ENCODE data around the gene ETV4.

ETV4 gene

GRCh38 chr17:43552229-43552837, 6.2 kb upstream of the ETV4 start:
- no peaks in the 10 kb centered on the region for H3F3A ChIP-seq (ENCODE audit: low read depth)
- no peak overlapping the region for H3K4me2 ChIP-seq (ENCODE audit: low read depth, low read length, poor library complexity, severe bottlenecking)
- no peaks in the 10 kb centered on the region for H4K20me1 ChIP-seq (ENCODE audit: insufficient read depth, low read length, poor library complexity, severe bottlenecking)
- H3K9me3 ChIP-seq (ENCODE audit: insufficient read depth, low read depth, low read length): no peaks in the 10 kb centered on the region
- TF ChIP-seq CTCF (conservative IDR thresholded peaks at IDR 0.05; ENCODE audit: low read length) (no peak), EZH2phosphoT487 (IDR thresholded peaks at IDR 0.05; ENCODE audit: borderline replicate concordance) (no peak)
- no peak overlapping the region for H3K9ac ChIP-seq (ENCODE audit: low read depth, low read length, poor library complexity, severe bottlenecking)
- no peak overlapping the region for H2AFZ ChIP-seq (ENCODE audit: low read length)
- H3K27me3 ChIP-seq (ENCODE audit: insufficient read depth, low read length, poor library complexity, severe bottlenecking): no peaks in the 10 kb centered on the region
- no peaks in the 10 kb centered on the region for H3K79me2 ChIP-seq (ENCODE audit: insufficient read depth, low read length)
- no peaks in the 10 kb centered on the region for H3K9me2 ChIP-seq (replicated peaks; ENCODE audit: low read depth, low read length)
- H3K36me3 ChIP-seq (ENCODE audit: insufficient read depth, low read length): no peaks in the 10 kb centered on the region
- H3K4me1 ChIP-seq (ENCODE audit: insufficient read depth, low read length, poor library complexity, severe bottlenecking): peaks cover 6% of the 10 kb centered on the region
- no peak overlapping the region for H3K4me3 ChIP-seq (ENCODE audit: low read length, poor library complexity, severe bottlenecking)

- H3K9me2 ChIP-seq (replicated peaks; ENCODE audit: low read depth, low read length): no peaks in the 10 kb centered on the region
- H3K4me3 ChIP-seq (ENCODE audit: low read length, poor library complexity, severe bottlenecking): no peak overlapping the region
- H3K27me3 ChIP-seq (ENCODE audit: insufficient read depth, low read length, poor library complexity, severe bottlenecking): no peaks in the 10 kb centered on the region
- H3K4me1 ChIP-seq (ENCODE audit: insufficient read depth, low read length, poor library complexity, severe bottlenecking): peaks cover 6% of the 10 kb centered on the region
- no peaks in the 10 kb centered on the region for H3K79me2 ChIP-seq (ENCODE audit: insufficient read depth, low read length)
- no peaks in the 10 kb centered on the region for H3K9me3 ChIP-seq (ENCODE audit: insufficient read depth, low read depth, low read length)
- no peaks in the 10 kb centered on the region for H3K36me3 ChIP-seq (ENCODE audit: insufficient read depth, low read length)
- no peak overlapping the region for H3K4me2 ChIP-seq (ENCODE audit: low read depth, low read length, poor library complexity, severe bottlenecking)
- TF ChIP-seq CTCF (conservative IDR thresholded peaks at IDR 0.05; ENCODE audit: low read length): no peak
- no peak for TF ChIP-seq EZH2phosphoT487 (IDR thresholded peaks at IDR 0.05; ENCODE audit: borderline replicate concordance)
- peaks cover 7% of the 10 kb centered on the region for H4K20me1 ChIP-seq (ENCODE audit: insufficient read depth, low read length, poor library complexity, severe bottlenecking)
- no peak overlapping the region for H3K9ac ChIP-seq (ENCODE audit: low read depth, low read length, poor library complexity, severe bottlenecking)
- no peaks in the 10 kb centered on the region for H3F3A ChIP-seq (ENCODE audit: low read depth)
- no peak overlapping the region for H2AFZ ChIP-seq (ENCODE audit: low read length)
Observed at GRCh38 chr17:43550754-43551153, 4.6 kb upstream of the ETV4 start.

GRCh38 chr17:43549496-43549895, 3.4 kb upstream of the ETV4 start:
- Histone ChIP-seq H3K9me3 (ENCODE audit: insufficient read depth, low read depth, low read length) (no peaks in the 10 kb centered on the region), H3K4me2 (ENCODE audit: low read depth, low read length, poor library complexity, severe bottlenecking) (no peak overlapping the region), H3F3A (ENCODE audit: low read depth) (no peaks in the 10 kb centered on the region), H3K36me3 (ENCODE audit: insufficient read depth, low read length) (no peaks in the 10 kb centered on the region), H4K20me1 (ENCODE audit: insufficient read depth, low read length, poor library complexity, severe bottlenecking) (peaks cover 7% of the 10 kb centered on the region), H3K4me3 (ENCODE audit: low read length, poor library complexity, severe bottlenecking) (no peak overlapping the region), H3K4me1 (ENCODE audit: insufficient read depth, low read length, poor library complexity, severe bottlenecking) (peaks cover 6% of the 10 kb centered on the region), H3K9ac (ENCODE audit: low read depth, low read length, poor library complexity, severe bottlenecking) (no peak overlapping the region), H2AFZ (ENCODE audit: low read length) (no peak overlapping the region), H3K9me2 (replicated peaks; ENCODE audit: low read depth, low read length) (no peaks in the 10 kb centered on the region), H3K79me2 (ENCODE audit: insufficient read depth, low read length) (no peaks in the 10 kb centered on the region), H3K27me3 (ENCODE audit: insufficient read depth, low read length, poor library complexity, severe bottlenecking) (no peaks in the 10 kb centered on the region)
- TF ChIP-seq CTCF (conservative IDR thresholded peaks at IDR 0.05; ENCODE audit: low read length) (no peak), EZH2phosphoT487 (IDR thresholded peaks at IDR 0.05; ENCODE audit: borderline replicate concordance) (no peak)
